Colonic mucosa (tissue), 4 donors: ENCODE results near the gene ADAM22. TPM values are rescaled to one million over a fixed set of nuclear protein-coding genes. Genes with fewer than 3 reads are reported as not detected.

ENCODE experiments used
- DNase-seq: peaks from one replicate; pipeline ENCODE4 v3.0.0-alpha.2; 2020
- H3K27ac ChIP-seq: fragments of 200-600 bp; one replicate; pipeline ENCODE4 v1.8.0; 2021
- H3K27me3 ChIP-seq: fragments of 200-600 bp; one replicate; pipeline ENCODE4 v1.8.0; 2021
- H3K36me3 ChIP-seq: fragments of 200-600 bp; one replicate; pipeline ENCODE4 v1.8.0; 2021
- H3K4me1 ChIP-seq: fragments of 200-600 bp; one replicate; pipeline ENCODE4 v1.8.0; 2021; ENCODE audit warnings: mild to moderate bottlenecking
- H3K4me3 ChIP-seq: fragments of 200-600 bp; one replicate; pipeline ENCODE4 v1.8.0; 2021
- H3K9ac ChIP-seq, 2 donors: one replicate each; pipeline ENCODE4 v1.7.0; 2013; ENCODE audit warnings: control low read depth in 2 of 2, low read depth in 2 of 2, low read length in 2 of 2
- H3K9me3 ChIP-seq: fragments of 200-600 bp; one replicate; pipeline ENCODE4 v1.8.0; 2021
- CTCF ChIP-seq: fragments of 200-600 bp; IDR thresholded peaks from one replicate; pipeline ENCODE4 v1.8.0; 2022; ENCODE audit warnings: antibody characterized with exemption, mild to moderate bottlenecking
- intact Hi-C: fragments of 100-400 bp; cut with DNase I; formaldehyde crosslinking; loops from one replicate; pipeline ENCODE4 v1.14.1; 2022
- total RNA-seq, 2 donors: library from RNA; stranded (reverse); fragmentation: NEBNext Ultra II Directional in 1 of 2; extraction: Animal tissue kit (Norgen Biotek cat#: 25700) in 1 of 2; gene quantifications; one replicate each; pipeline ENCODE4 v1.2.1, GENCODE V29; 2021
- donor health status: healthy.
- donor health status: DM: no; HTN: no; CAD: no.
- donor health status: DM: no; HTN: no; CAD: no.

Gene ADAM22
- total RNA-seq, 2 donors from 2014 or later: 2.6 to 2.8 TPM

- Histone ChIP-seq H3K4me1 (no peaks in the 10 kb centered on the region), H3K36me3 (no peaks in the 10 kb centered on the region), H3K9me3 (no peaks in the 10 kb centered on the region), H3K27ac (no peak overlapping the region), H3K27me3 (no peaks in the 10 kb centered on the region), H3K4me3 (no peak overlapping the region), H3K9ac (no peak overlapping the region)
- TF ChIP-seq CTCF: no peak
- no peak for DNase-seq
- intact Hi-C loops: no loop called here
Measured at GRCh38 chr7:88092676-88092999, 158.6 kb downstream of the ADAM22 start.

GRCh38 chr7:88101769-88102168, 167.7 kb downstream of the ADAM22 start:
- intact Hi-C loops: no loop called here
- no peaks in the 10 kb centered on the region for H3K27me3 ChIP-seq

GRCh38 chr7:88102675-88103074, 168.6 kb downstream of the ADAM22 start:
- Histone ChIP-seq H3K27ac (no peak overlapping the region), H3K36me3 (no peaks in the 10 kb centered on the region), H3K9ac (no peak overlapping the region), H3K4me3 (no peak overlapping the region), H3K4me1 (no peaks in the 10 kb centered on the region), H3K9me3 (no peaks in the 10 kb centered on the region), H3K27me3 (no peaks in the 10 kb centered on the region)
- intact Hi-C loops: no loop called here
- no peak for TF ChIP-seq CTCF
- DNase-seq: no peak

More at GRCh38 chr7:88101769-88102168, 167.7 kb downstream of the ADAM22 start:
- Histone ChIP-seq H3K27ac (no peak overlapping the region), H3K4me3 (no peak overlapping the region), H3K4me1 (no peaks in the 10 kb centered on the region), H3K9ac (no peak overlapping the region), H3K9me3 (no peaks in the 10 kb centered on the region), H3K36me3 (no peaks in the 10 kb centered on the region)
- no peak for DNase-seq
- TF ChIP-seq CTCF: no peak

- Histone ChIP-seq H3K4me3 (no peak overlapping the region), H3K4me1 (no peaks in the 10 kb centered on the region)
Measured at GRCh38 chr7:88104732-88105131, 170.7 kb downstream of the ADAM22 start.

GRCh38 chr7:88105231-88105630, 171.2 kb downstream of the ADAM22 start:
- H3K27ac ChIP-seq: no peak overlapping the region
- H3K4me3 ChIP-seq: no peak overlapping the region
- intact Hi-C loops: no loop called here
- no peaks in the 10 kb centered on the region for H3K27me3 ChIP-seq
- H3K9me3 ChIP-seq: no peaks in the 10 kb centered on the region
- H3K4me1 ChIP-seq: no peaks in the 10 kb centered on the region
- no peaks in the 10 kb centered on the region for H3K36me3 ChIP-seq
- no peak for DNase-seq
- TF ChIP-seq CTCF: no peak
- H3K9ac ChIP-seq: no peak overlapping the region

More at GRCh38 chr7:88104732-88105131, 170.7 kb downstream of the ADAM22 start:
- no peak overlapping the region for H3K27ac ChIP-seq
- H3K9ac ChIP-seq: no peak overlapping the region
- TF ChIP-seq CTCF: no peak
- intact Hi-C loops: no loop called here
- no peak for DNase-seq
- no peaks in the 10 kb centered on the region for H3K36me3 ChIP-seq
- no peaks in the 10 kb centered on the region for H3K27me3 ChIP-seq
- H3K9me3 ChIP-seq: no peaks in the 10 kb centered on the region

- no peak for TF ChIP-seq CTCF
- Histone ChIP-seq H3K9ac (no peak overlapping the region), H3K36me3 (no peaks in the 10 kb centered on the region), H3K27me3 (no peaks in the 10 kb centered on the region), H3K4me3 (no peak overlapping the region), H3K27ac (no peak overlapping the region), H3K9me3 (no peaks in the 10 kb centered on the region), H3K4me1 (no peaks in the 10 kb centered on the region)
- intact Hi-C loops: no loop called here
- no peak for DNase-seq
Measured at GRCh38 chr7:88106434-88106833, 172.4 kb downstream of the ADAM22 start.
